Upper lobe of left lung (tissue), 6 donors: Measurements from ENCODE around the gene COA7. TPM values are rescaled to one million over a fixed set of nuclear protein-coding genes. Genes with fewer than 3 reads are reported as not detected.
"Not testable (repeated sequence)": the region's sequence is repeated elsewhere in the genome, so short reads cannot be mapped to it uniquely, and the experiment has no call there.

ENCODE experiments used
- ATAC-seq, 2 donors: fragments of 200-7000 bp; cut with Tn5 transposase; one replicate each; pipeline ENCODE4 v1.9.1; 2022; ENCODE audit warnings: mild to moderate bottlenecking in 2 of 2, moderate library complexity in 2 of 2; ENCODE audit not compliant: low FRiP score in 2 of 2
- DNase-seq, 2 donors: peaks; one replicate each; pipeline ENCODE4 v3.0.0-alpha.2; 2019 to 2020
- H3K27ac ChIP-seq, 4 donors: fragments of 200-600 bp; sonication (generic); one replicate each; pipeline ENCODE4 v1.5.1; 2016 to 2019
- H3K27me3 ChIP-seq, 4 donors: fragments of 200-600 bp; sonication (generic); one replicate each; pipeline ENCODE4 v1.5.1; 2017 to 2019
- H3K36me3 ChIP-seq, 4 donors: fragments of 200-600 bp; sonication (generic); one replicate each; pipeline ENCODE4 v1.5.1; 2016 to 2019
- H3K4me1 ChIP-seq, 4 donors: fragments of 200-600 bp; sonication (generic); one replicate each; pipeline ENCODE4 v1.5.1; 2018 to 2019
- H3K4me3 ChIP-seq, 4 donors: fragments of 200-600 bp; sonication (generic); one replicate each; pipeline ENCODE4 v1.5.1; 2017 to 2019; ENCODE audit warnings: mild to moderate bottlenecking in 2 of 4, moderate library complexity in 1 of 4
- H3K9me3 ChIP-seq, 4 donors: fragments of 200-600 bp; sonication (generic); one replicate each; pipeline ENCODE4 v1.5.1; 2018 to 2019
- EP300 ChIP-seq, 4 donors: sonication (generic); formaldehyde crosslinking; IDR thresholded peaks; one replicate each; pipeline ENCODE4 v1.5.1; 2017; ENCODE audit warnings: antibody characterized with exemption in 4 of 4, control low read depth in 2 of 4
- POLR2A ChIP-seq, 4 donors: fragments of 450-650 bp; IDR thresholded peaks; one replicate each; pipeline ENCODE4 v1.5.1; 2016 to 2017; ENCODE audit warnings: antibody characterized with exemption in 4 of 4, mild to moderate bottlenecking in 2 of 4
- POLR2AphosphoS5 ChIP-seq, 2 donors: sonication (generic); formaldehyde crosslinking; IDR thresholded peaks; one replicate each; pipeline ENCODE4 v1.5.1; 2017; ENCODE audit warnings: antibody characterized with exemption in 2 of 2
- WGBS, 2 donors: methylation state at CpG; one replicate each; pipeline ENCODE4 v1.1.5; 2017 to 2018; 5-methylcytosine and 5-hydroxymethylcytosine counted together
- total RNA-seq, 6 donors: library from RNA; depleted of rRNA in 4 of 6; stranded (reverse); fragments of >200 nt in 4 of 6; gene quantifications; one replicate each; pipeline versions ENCODE4 v1.1.0 to v1.2.1, GENCODE V29; 2016 to 2021
- TF ChIP-seq, protein P1 (sequence below), 6 experiments: fragments of 450-650 bp in 4 of 6; fragments of 200-600 bp in 2 of 6; sonication (generic) in 2 of 6; IDR thresholded peaks; one replicate each; pipeline ENCODE4 v1.5.1; 2016 to 2019; ENCODE audit warnings: antibody characterized with exemption in 6 of 6
- donor health status: DM: no; HTN: no; CAD: no; lungs with moderate emphysema.
- donor health status: DM: no; HTN: yes; CAD: no; lungs with severe emphysema.

The COA7 gene
- total RNA-seq, 6 donors from 2014 or later = 2.2 to 20.8 (median 10.6) TPM

DNA sequence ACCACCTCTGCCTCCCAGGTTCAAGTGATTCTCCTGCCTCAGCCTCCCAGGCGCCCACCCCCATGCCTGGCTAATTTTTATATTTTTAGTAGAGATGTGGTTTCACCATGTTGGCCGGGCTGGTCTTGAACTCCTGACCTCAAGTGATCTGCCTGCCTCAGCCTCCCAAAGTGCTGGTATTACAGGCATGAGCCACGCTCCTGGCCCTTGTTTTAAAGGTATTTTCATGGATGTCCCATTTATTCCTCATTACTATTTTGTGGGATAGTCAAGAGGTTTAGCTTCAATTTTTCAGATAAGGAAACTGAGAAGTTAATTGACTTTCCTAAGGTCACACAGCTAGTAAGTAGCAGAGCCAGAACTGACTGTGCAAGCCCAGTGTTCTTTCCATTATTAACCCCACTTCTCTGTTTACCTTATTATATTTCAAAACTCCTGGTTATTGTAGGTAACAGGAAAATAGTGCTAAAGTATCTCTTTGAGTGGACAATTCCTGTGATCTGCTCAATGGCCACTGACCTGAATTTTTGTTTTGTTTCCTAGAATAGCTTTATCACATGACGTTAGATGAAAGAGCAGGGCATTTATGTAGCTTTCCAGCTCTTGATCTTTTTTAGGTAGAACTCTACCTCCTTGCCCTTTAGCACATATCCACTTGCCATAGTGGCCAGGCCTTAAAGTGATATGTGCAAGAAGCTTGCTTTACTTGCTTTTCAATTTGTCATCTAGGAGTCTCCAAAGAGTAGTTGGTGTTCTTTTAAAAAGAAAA lies 41.7 kb upstream of the COA7 start:
- H3K36me3 ChIP-seq = no peaks in the 10 kb centered on the region
- WGBS, 2 donors = 85 to 87% methylated on average over 4 of the region's 4 CpGs
- no peaks in the 10 kb centered on the region for H3K9me3 ChIP-seq
- peaks cover 0 to 34% (median 20%) of the 10 kb centered on the region in 4 donors for H3K4me1 ChIP-seq
- DNase-seq = no peak
- TF ChIP-seq, protein P1, sequence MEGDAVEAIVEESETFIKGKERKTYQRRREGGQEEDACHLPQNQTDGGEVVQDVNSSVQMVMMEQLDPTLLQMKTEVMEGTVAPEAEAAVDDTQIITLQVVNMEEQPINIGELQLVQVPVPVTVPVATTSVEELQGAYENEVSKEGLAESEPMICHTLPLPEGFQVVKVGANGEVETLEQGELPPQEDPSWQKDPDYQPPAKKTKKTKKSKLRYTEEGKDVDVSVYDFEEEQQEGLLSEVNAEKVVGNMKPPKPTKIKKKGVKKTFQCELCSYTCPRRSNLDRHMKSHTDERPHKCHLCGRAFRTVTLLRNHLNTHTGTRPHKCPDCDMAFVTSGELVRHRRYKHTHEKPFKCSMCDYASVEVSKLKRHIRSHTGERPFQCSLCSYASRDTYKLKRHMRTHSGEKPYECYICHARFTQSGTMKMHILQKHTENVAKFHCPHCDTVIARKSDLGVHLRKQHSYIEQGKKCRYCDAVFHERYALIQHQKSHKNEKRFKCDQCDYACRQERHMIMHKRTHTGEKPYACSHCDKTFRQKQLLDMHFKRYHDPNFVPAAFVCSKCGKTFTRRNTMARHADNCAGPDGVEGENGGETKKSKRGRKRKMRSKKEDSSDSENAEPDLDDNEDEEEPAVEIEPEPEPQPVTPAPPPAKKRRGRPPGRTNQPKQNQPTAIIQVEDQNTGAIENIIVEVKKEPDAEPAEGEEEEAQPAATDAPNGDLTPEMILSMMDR (IDR thresholded peaks at IDR 0.05) = no peak
- TF ChIP-seq POLR2AphosphoS5 (IDR thresholded peaks at IDR 0.05) = no peak
- no peak for TF ChIP-seq EP300 (IDR thresholded peaks at IDR 0.05)
- no peak for TF ChIP-seq POLR2A (IDR thresholded peaks at IDR 0.05)
- no peak overlapping the region for H3K27ac ChIP-seq
- no peak overlapping the region for H3K4me3 ChIP-seq
- no peak for ATAC-seq
- H3K27me3 ChIP-seq = no peaks in the 10 kb centered on the region

DNA sequence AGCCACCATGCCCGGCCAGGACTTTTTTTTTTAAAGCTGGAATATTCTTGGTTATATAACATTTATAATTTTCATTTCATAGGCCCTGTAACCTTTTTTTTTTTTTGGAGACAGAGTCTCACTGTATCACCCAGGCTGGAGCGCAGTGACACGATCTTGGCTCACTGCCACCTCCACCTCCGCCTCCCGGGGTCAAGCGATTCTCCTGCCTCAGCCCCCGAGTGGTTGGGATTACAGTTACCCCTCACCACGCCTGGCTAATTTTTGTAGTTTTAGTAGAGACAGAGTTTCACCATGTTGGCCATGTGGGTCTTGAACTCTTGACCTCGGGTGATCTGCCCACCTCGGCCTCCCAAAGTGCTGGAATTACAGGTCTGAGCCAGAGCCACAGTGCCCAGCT lies 40.7 kb upstream of the COA7 start:
- H3K27ac ChIP-seq = no peak overlapping the region
- ATAC-seq = no peak
- H3K4me3 ChIP-seq = no peak overlapping the region
- no peaks in the 10 kb centered on the region for H3K27me3 ChIP-seq
- 70 to 83% methylated on average over 9 to 10 of the region's 10 CpGs for WGBS, 2 donors
- peaks cover 0 to 35% (median 19%) of the 10 kb centered on the region in 4 donors for H3K4me1 ChIP-seq
- H3K36me3 ChIP-seq = no peaks in the 10 kb centered on the region
- H3K9me3 ChIP-seq = no peaks in the 10 kb centered on the region
- DNase-seq = no peak
- TF ChIP-seq POLR2AphosphoS5 (IDR thresholded peaks at IDR 0.05) = no peak
- no peak for TF ChIP-seq EP300 (IDR thresholded peaks at IDR 0.05)
- TF ChIP-seq, protein P1 (IDR thresholded peaks at IDR 0.05) = no peak
- no peak for TF ChIP-seq POLR2A (IDR thresholded peaks at IDR 0.05)

DNA sequence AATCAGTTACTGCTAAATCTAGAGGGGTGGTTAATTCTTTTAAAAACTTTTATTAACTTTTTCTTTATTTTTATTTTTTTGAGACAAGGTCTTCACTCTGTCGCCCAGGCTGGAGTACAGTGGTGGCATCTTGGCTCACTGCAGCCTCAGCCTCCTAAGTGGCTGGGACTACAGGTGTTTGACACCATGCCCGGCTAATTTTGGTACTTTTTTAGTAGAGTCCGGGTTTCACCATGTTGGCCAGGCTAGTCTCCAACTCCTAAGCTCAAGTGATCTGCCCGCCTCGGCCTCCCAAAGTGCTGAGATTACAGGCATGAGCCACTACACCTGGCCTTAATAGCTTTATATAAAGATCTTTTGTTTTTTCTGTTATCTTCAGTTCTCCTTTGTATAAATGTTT lies 40.0 kb upstream of the COA7 start:
- Histone ChIP-seq H3K36me3 (no peaks in the 10 kb centered on the region), H3K4me3 (no peak overlapping the region), H3K9me3 (no peaks in the 10 kb centered on the region), H3K27ac (no peak overlapping the region), H3K27me3 (no peaks in the 10 kb centered on the region), H3K4me1 (peaks cover 0 to 35% (median 21%) of the 10 kb centered on the region in 4 donors)
- 65 to 76% methylated on average over 5 of the region's 5 CpGs for WGBS, 2 donors
- peak in 1 of 2 donors; percentile 49 for DNase-seq
- ATAC-seq = no peak
- TF ChIP-seq EP300 (IDR thresholded peaks at IDR 0.05) = no peak

DNA sequence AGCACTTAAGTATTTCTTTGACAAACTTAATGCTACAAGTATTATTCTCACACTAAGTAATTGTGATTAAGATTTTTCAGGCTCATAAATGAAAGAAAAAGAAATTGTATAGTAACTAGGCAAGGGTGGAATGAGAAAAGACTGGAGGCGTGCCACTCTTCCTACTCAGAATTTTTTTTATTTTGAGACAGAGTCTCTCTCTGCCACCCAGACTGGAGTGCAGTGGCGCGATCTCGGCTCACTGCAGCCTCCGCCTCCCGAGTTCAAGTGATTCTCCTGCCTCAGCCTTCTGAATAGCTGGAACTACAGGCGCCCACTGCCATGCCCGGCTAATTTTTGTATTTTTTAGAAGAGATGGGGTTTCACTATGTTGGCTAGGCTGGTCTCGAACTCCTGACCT lies 37.2 kb upstream of the COA7 start:
- H3K27ac ChIP-seq, H3K36me3 ChIP-seq, H3K9me3 ChIP-seq, H3K4me3 ChIP-seq, ATAC-seq, H3K27me3 ChIP-seq: not testable (repeated sequence)
- DNase-seq = peak in 1 of 2 donors; percentile 24
- WGBS, 2 donors = 90 to 92% methylated on average over 9 of the region's 9 CpGs
- H3K4me1 ChIP-seq = peaks cover 0 to 31% (median 18%) of the 10 kb centered on the region in 4 donors

DNA sequence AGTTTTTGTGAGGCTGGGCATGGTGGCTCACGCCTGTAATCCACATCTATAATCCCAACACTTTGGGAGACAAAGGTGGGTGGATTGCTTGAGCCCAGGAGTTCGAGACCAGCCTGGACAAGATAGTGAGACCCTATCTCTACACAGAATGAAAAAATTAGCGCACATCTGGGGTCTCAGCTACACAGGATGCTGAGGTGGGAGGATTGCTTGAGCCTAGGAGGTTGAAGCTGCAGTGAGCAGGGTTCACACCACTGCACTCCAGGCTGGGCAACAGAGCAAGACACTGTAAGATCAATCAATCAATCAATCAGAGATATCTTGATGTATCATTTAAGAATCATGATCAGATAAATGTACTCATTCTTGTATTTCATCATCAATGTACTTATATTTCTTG lies 35.2 kb upstream of the COA7 start:
- TF ChIP-seq EP300 (IDR thresholded peaks at IDR 0.05) (no peak), POLR2A (IDR thresholded peaks at IDR 0.05) (no peak), POLR2AphosphoS5 (IDR thresholded peaks at IDR 0.05) (no peak)
- TF ChIP-seq, protein P1 (IDR thresholded peaks at IDR 0.05) = no peak
- H3K27ac ChIP-seq = no peak overlapping the region
- no peaks in the 10 kb centered on the region for H3K27me3 ChIP-seq
- H3K36me3 ChIP-seq = peaks cover 0 to 8% (median 0%) of the 10 kb centered on the region in 4 donors
- H3K4me1 ChIP-seq = peaks cover under 1 to 22% (median 13%) of the 10 kb centered on the region in 4 donors
- H3K9me3 ChIP-seq = no peaks in the 10 kb centered on the region
- DNase-seq (no peak), ATAC-seq (no peak)
- H3K4me3 ChIP-seq = no peak overlapping the region
- WGBS, 2 donors = 90 to 95% methylated on average over 3 of the region's 3 CpGs
